Endothelial cell (in vitro differentiated cells): ENCODE measurements around the gene OGFR. TPM values are rescaled to one million over a fixed set of nuclear protein-coding genes. Genes with fewer than 3 reads are reported as not detected.

Experiments used
- DNase-seq: peaks from one replicate; pipeline ENCODE4 v3.0.0; 2021; ENCODE audit warnings: low spot score
- H3K27ac Mint-ChIP-seq: one replicate; pipeline ENCODE4 v1.8.0; 2021; ENCODE audit warnings: mixed read lengths, inconsistent platforms; ENCODE audit not compliant: unreplicated experiment
- H3K27me3 Mint-ChIP-seq: one replicate; pipeline ENCODE4 v1.8.0; 2021; ENCODE audit warnings: mild to moderate bottlenecking, moderate library complexity, mixed read lengths, inconsistent platforms; ENCODE audit not compliant: unreplicated experiment
- H3K36me3 Mint-ChIP-seq: one replicate; pipeline ENCODE4 v1.8.0; 2021; ENCODE audit warnings: mild to moderate bottlenecking, low read depth, mixed read lengths, inconsistent platforms; ENCODE audit not compliant: unreplicated experiment
- H3K4me1 Mint-ChIP-seq: one replicate; pipeline ENCODE4 v1.8.0; 2021; ENCODE audit warnings: mild to moderate bottlenecking, mixed read lengths, inconsistent platforms; ENCODE audit not compliant: unreplicated experiment
- H3K4me3 Mint-ChIP-seq: one replicate; pipeline ENCODE4 v1.8.0; 2021; ENCODE audit warnings: mild to moderate bottlenecking, mixed read lengths, inconsistent platforms; ENCODE audit not compliant: unreplicated experiment
- H3K9me3 Mint-ChIP-seq: one replicate; pipeline ENCODE4 v1.8.0; 2021; ENCODE audit warnings: mixed read lengths, inconsistent platforms; ENCODE audit not compliant: unreplicated experiment
- CTCF ChIP-seq: fragments of 200-600 bp; sonication (generic); IDR thresholded peaks from one replicate; pipeline ENCODE4 v1.5.0; 2021; ENCODE audit warnings: antibody characterized with exemption; ENCODE audit not compliant: unreplicated experiment
- total RNA-seq: library from RNA; stranded (reverse); fragmentation: NEBNext Ultra II Directional; extraction: Animal tissue kit (Norgen Biotek cat#: 25700); gene quantifications from one replicate; pipeline ENCODE4 v1.2.1, GENCODE V29; 2021; ENCODE audit not compliant: unreplicated experiment

Gene OGFR
- total RNA-seq, 1 donor from 2014 or later = 27.6 TPM

GRCh38 chr20:62814709-62815065, 10.1 kb downstream of the OGFR start:
- TF ChIP-seq CTCF = no peak
- no peaks in the 10 kb centered on the region for H3K4me1 Mint-ChIP-seq
- H3K27ac Mint-ChIP-seq = no peak overlapping the region
- peaks cover 2% of the 10 kb centered on the region for H3K27me3 Mint-ChIP-seq
- no peaks in the 10 kb centered on the region for H3K9me3 Mint-ChIP-seq
- no peak for DNase-seq
- H3K36me3 Mint-ChIP-seq = no peaks in the 10 kb centered on the region
- H3K4me3 Mint-ChIP-seq = no peak overlapping the region

DNA sequence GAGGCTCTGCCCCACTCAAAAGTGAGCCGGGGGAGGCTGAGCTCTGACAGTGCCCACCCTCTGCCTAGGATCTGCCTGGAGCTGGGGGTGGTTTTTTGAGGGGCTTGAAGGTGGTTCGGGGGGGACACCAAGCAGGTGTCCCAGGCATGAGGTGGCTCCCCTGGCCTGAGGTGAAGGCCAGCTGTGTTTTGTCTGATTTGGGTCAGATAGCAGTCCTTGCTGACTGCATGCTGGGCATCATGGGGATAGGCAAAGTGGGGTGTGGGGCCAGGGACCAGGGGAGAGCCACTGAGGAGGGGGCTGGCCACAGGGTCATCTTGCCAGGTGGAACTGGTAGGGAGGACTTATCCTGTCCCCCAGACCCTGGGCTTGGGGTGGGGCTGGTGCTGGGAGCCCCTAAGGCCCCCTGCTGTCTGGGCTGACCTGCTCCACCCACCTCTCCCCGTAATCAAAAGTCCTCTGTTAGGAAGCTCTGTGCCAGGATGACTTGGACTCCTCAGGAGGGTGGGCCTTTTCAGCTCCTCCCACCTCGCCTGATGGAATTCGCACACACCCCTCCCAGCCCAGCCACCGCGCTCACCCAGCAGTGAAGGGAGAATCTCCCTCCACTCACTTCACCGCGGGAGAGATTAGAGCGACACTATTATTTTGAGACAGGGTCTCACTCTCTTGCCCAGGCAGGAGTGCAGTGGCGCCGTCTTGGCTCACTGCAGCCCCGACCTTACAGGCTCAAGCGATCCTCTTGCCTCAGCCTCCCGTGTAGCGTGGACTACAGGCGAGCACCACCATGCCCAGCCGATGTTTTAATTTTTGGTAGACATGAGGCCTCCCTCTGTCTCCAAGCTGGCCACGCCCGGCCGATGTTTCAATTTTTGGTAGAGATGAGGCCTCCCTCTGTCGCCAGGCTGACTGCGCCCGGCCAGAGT, 10.7 kb downstream of the OGFR start:
- peaks cover 3% of the 10 kb centered on the region for H3K27me3 Mint-ChIP-seq
- no peak overlapping the region for H3K4me3 Mint-ChIP-seq
- no peaks in the 10 kb centered on the region for H3K36me3 Mint-ChIP-seq
- H3K27ac Mint-ChIP-seq = no peak overlapping the region
- H3K9me3 Mint-ChIP-seq = no peaks in the 10 kb centered on the region
- H3K4me1 Mint-ChIP-seq = no peaks in the 10 kb centered on the region
- no peak for DNase-seq
- no peak for TF ChIP-seq CTCF

DNA sequence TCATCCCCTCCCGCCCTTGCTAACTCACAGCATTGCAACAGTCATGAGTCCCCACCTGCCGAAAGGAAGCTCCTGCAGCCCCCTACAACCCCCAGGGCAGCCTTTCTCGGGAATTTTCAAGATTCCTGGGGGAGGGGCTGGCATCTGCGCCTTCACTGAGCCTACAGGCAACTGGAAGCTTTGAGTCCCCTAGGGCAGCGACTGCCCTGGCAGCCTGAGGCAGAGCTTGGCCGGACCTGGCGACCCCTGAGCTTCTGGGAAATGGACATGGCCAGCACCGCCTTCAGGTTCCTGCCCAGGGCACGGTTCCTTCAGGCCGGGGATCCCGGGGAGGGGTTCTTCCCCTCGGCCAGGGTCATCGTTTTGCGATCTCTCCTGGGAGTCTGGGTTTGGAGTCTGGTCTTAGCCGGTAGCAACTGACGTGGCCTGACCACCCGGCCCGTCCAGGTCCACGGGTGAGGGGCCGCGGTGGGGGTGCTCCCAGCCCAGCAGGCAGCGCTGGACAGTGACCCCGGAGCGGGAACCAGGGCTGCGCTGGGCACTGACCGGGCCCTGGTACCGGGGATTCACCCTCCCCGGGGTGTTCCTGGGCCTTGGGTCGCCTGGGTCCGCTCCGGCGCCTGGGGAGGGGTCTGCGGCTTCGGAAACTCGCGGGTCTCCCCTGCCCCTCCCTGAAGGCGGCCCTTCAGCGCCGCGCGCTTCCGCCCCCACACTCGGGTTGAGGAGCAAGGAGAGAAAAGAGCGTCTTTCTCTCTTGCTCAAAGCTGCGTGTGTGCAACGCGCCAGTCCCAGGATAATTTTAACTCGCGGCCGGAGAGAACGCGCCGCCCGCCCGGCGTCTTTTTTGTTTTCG, 11.6 kb downstream of the OGFR start:
- no peaks in the 10 kb centered on the region for H3K4me1 Mint-ChIP-seq
- no peak overlapping the region for H3K4me3 Mint-ChIP-seq
- H3K36me3 Mint-ChIP-seq = no peaks in the 10 kb centered on the region
- no peaks in the 10 kb centered on the region for H3K9me3 Mint-ChIP-seq
- no peak for TF ChIP-seq CTCF
- H3K27ac Mint-ChIP-seq = no peak overlapping the region
- H3K27me3 Mint-ChIP-seq = peaks cover 4% of the 10 kb centered on the region
- no peak for DNase-seq

GRCh38 chr20:62816884-62817873, 12.5 kb downstream of the OGFR start, which contains the start of gene COL9A3:
Gene COL9A3 (plus strand): TSS chr20:62817050. CDS start chr20:62817065, 15 bp downstream.
- H3K4me1 Mint-ChIP-seq = no peaks in the 10 kb centered on the region
- H3K9me3 Mint-ChIP-seq = no peaks in the 10 kb centered on the region

More at GRCh38 chr20:62816884-62817873, 12.5 kb downstream of the OGFR start, which contains the start of gene COL9A3:
- no peak for TF ChIP-seq CTCF
- H3K27me3 Mint-ChIP-seq = peaks cover 4% of the 10 kb centered on the region
- H3K27ac Mint-ChIP-seq = no peak within 1 kb of the TSS
- no peaks in the 10 kb centered on the region for H3K36me3 Mint-ChIP-seq
- H3K4me3 Mint-ChIP-seq = no peak within 1 kb of the TSS
- DNase-seq = no peak
